Stimulated activated naive CD4-positive, alpha-beta T cell (primary cell): ENCODE results near the gene AUTS2.
"Not testable (repeated sequence)": the region's sequence is repeated elsewhere in the genome, so short reads cannot be mapped to it uniquely, and the experiment has no call there.

ENCODE experiments used
- DNase-seq, 6 experiments: peaks; one replicate each; lab custom pipeline; 2025; lab: John Stamatoyannopoulos, UW

Gene AUTS2

GRCh38 chr7:70714506-70715038 is 1116.3 kb downstream of the AUTS2 start:
- DNase-seq: no peak

GRCh38 chr7:70717553-70718329 is 1119.5 kb downstream of the AUTS2 start:
- DNase-seq: no peak

GRCh38 chr7:70719125-70719524 is 1120.8 kb downstream of the AUTS2 start:
- no peak for DNase-seq

GRCh38 chr7:70720191-70720873 is 1122.1 kb downstream of the AUTS2 start:
- no peak for DNase-seq

- no peak for DNase-seq
Measured at GRCh38 chr7:70721500-70721899, 1123.2 kb downstream of the AUTS2 start.

GRCh38 chr7:70723339-70723738 is 1125.1 kb downstream of the AUTS2 start:
- no peak for DNase-seq

GRCh38 chr7:70725448-70725847 is 1127.2 kb downstream of the AUTS2 start:
- DNase-seq: no peak

GRCh38 chr7:70726294-70726693 is 1128.0 kb downstream of the AUTS2 start:
- no peak for DNase-seq

GRCh38 chr7:70726951-70727378 is 1128.7 kb downstream of the AUTS2 start:
- DNase-seq: no peak

- DNase-seq: no peak
Measured at GRCh38 chr7:70727861-70728260, 1129.6 kb downstream of the AUTS2 start.

GRCh38 chr7:70728872-70729552 is 1130.7 kb downstream of the AUTS2 start:
- DNase-seq: no peak

- not testable (repeated sequence) for DNase-seq
Measured at GRCh38 chr7:70729553-70730157, 1131.4 kb downstream of the AUTS2 start.

- no peak for DNase-seq
Measured at GRCh38 chr7:70730451-70731110, 1132.3 kb downstream of the AUTS2 start.

- no peak for DNase-seq
Measured at GRCh38 chr7:70733090-70733489, 1134.8 kb downstream of the AUTS2 start.

- DNase-seq: no peak
Measured at GRCh38 chr7:70734411-70734810, 1136.1 kb downstream of the AUTS2 start.

GRCh38 chr7:70735313-70735712 is 1137.0 kb downstream of the AUTS2 start:
- no peak for DNase-seq

- DNase-seq: no peak
Measured at GRCh38 chr7:70736715-70737460, 1138.6 kb downstream of the AUTS2 start.

- DNase-seq: no peak
Measured at GRCh38 chr7:70738151-70738885, 1140.0 kb downstream of the AUTS2 start.

GRCh38 chr7:70739646-70740210 is 1141.5 kb downstream of the AUTS2 start:
- no peak for DNase-seq

- DNase-seq: no peak
Measured at GRCh38 chr7:70741666-70742065, 1143.4 kb downstream of the AUTS2 start.
